Endodermal cell (in vitro differentiated cells): ENCODE data around the gene LAIR2. TPM values are rescaled to one million over a fixed set of nuclear protein-coding genes. Genes with fewer than 3 reads are reported as not detected.

Source experiments
- DNase-seq: peaks from one replicate; pipeline ENCODE4 v3.0.0-alpha.2; 2017
- H3K27ac ChIP-seq: 2 replicates; pipeline ENCODE4 v1.5.1; 2013; ENCODE audit warnings: mild to moderate bottlenecking, low read depth, low read length, moderate library complexity
- H3K27me3 ChIP-seq: 2 replicates; pipeline ENCODE4 v1.6.1; 2013; ENCODE audit warnings: mild to moderate bottlenecking, low read length, moderate library complexity; ENCODE audit not compliant: insufficient read depth, control insufficient read depth, poor library complexity, severe bottlenecking
- H3K36me3 ChIP-seq: 2 replicates; pipeline ENCODE4 v1.7.0; 2013; ENCODE audit warnings: mild to moderate bottlenecking, low read length, moderate library complexity; ENCODE audit not compliant: control insufficient read depth, insufficient read depth
- H3K4me1 ChIP-seq: one replicate; pipeline ENCODE4 v1.7.0; 2013; ENCODE audit warnings: low read length; ENCODE audit not compliant: control insufficient read depth, insufficient read depth
- H3K4me3 ChIP-seq: 2 replicates; pipeline ENCODE4 v1.5.1; 2013; ENCODE audit warnings: mild to moderate bottlenecking, low read length, moderate library complexity
- H3K9ac ChIP-seq: 2 replicates; pipeline ENCODE4 v1.6.1; 2013; ENCODE audit warnings: mild to moderate bottlenecking, low read length, moderate library complexity; ENCODE audit not compliant: poor library complexity, severe bottlenecking; ENCODE audit errors: extremely low read depth
- H3K9me3 ChIP-seq: 2 replicates; pipeline ENCODE4 v1.6.1; 2013; ENCODE audit warnings: mild to moderate bottlenecking, low read length, moderate library complexity; ENCODE audit not compliant: control insufficient read depth
- H3K27ac Mint-ChIP-seq: 2 replicates; pipeline ENCODE4 v1.8.0; 2020; ENCODE audit warnings: mixed read lengths
- H3K27me3 Mint-ChIP-seq: 2 replicates; pipeline ENCODE4 v1.8.0; 2021; ENCODE audit warnings: mild to moderate bottlenecking, mixed read lengths; ENCODE audit not compliant: insufficient read depth
- H3K36me3 Mint-ChIP-seq: 2 replicates; pipeline ENCODE4 v1.8.0; 2020; ENCODE audit warnings: low read depth, mixed read lengths
- H3K4me1 Mint-ChIP-seq: 2 replicates; pipeline ENCODE4 v1.8.0; 2020; ENCODE audit warnings: mixed read lengths
- H3K4me3 Mint-ChIP-seq: 2 replicates; pipeline ENCODE4 v1.8.0; 2020; ENCODE audit warnings: mild to moderate bottlenecking, moderate library complexity, mixed read lengths
- H3K9me3 Mint-ChIP-seq: 2 replicates; pipeline ENCODE4 v1.8.0; 2020; ENCODE audit warnings: mild to moderate bottlenecking, mixed read lengths
- WGBS, 2 experiments: methylation state at CpG; one replicate each; pipeline versions ENCODE4 v1.1.5 to v1.1.7; 2013; ENCODE audit warnings: missing lambda C conversion rate in 2 of 2, mixed read lengths in 1 of 2; ENCODE audit not compliant: insufficient coverage in 1 of 2, insufficient read length in 1 of 2; 5-methylcytosine and 5-hydroxymethylcytosine counted together
- total RNA-seq, 2 donors: library from RNA; stranded (reverse); fragmentation: NEBNext Ultra II Directional in 1 of 2; extraction: Animal tissue kit (Norgen Biotek cat#: 25700) in 1 of 2; gene quantifications; 2 replicates in 1 of 2; 3 replicates in 1 of 2; pipeline ENCODE4 v1.2.1, GENCODE V29; 2021
- TF ChIP-seq, protein P1 (sequence below): fragments of 200-600 bp; sonication (generic); conservative IDR thresholded peaks from 2 replicates; pipeline ENCODE4 v1.5.0; 2021; ENCODE audit warnings: antibody characterized with exemption, mild to moderate bottlenecking

Gene LAIR2
- total RNA-seq, 2 donors from 2014 or later: not detected

DNA sequence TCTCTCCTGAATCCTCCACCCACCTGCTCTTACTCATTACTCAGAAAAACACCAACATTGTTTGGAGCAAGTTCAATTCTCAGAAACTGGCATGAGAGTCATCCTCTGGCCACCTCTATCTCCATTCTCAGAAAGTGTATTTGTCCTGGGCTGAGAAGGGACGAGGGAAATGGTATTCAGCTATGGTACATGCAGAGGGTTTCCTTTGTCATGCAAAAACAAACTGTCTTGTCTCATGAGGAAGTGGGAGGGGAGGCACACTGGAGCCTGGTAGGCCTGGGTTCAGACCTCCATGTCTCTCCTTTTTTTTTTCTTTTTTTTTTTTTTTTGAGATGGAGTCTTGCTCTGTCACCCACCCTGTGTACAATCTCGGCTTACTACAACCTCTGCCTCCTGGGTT, 39.1 kb downstream of the LAIR2 start:
- no peaks in the 10 kb centered on the region for H3K4me1 Mint-ChIP-seq

DNA sequence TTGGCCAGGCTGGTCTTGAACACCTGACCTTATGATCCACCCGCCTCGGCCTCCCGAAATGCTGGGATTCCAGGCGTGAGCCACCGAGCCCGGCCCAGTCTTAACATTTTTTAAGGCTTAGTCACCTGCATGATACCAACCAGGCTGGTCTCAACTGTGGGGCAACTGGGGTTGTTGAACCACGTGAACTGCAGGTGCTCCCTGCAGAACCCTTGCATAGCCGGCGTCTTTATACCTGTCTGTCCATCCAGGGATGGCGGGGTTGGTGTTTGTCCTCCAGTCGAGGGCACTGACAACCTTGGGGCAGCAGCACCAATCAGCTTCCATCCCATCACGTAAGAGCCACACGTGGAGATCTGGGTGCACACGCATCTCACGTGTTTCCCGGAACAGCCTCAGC, 46.2 kb downstream of the LAIR2 start:
- H3K27me3 ChIP-seq: no peaks in the 10 kb centered on the region
- H3K36me3 Mint-ChIP-seq: peaks cover 2% of the 10 kb centered on the region
- no peaks in the 10 kb centered on the region for H3K36me3 ChIP-seq
- no peak for DNase-seq
- H3K4me3 ChIP-seq: no peak overlapping the region
- H3K27ac Mint-ChIP-seq: no peak overlapping the region
- TF ChIP-seq, protein P1, sequence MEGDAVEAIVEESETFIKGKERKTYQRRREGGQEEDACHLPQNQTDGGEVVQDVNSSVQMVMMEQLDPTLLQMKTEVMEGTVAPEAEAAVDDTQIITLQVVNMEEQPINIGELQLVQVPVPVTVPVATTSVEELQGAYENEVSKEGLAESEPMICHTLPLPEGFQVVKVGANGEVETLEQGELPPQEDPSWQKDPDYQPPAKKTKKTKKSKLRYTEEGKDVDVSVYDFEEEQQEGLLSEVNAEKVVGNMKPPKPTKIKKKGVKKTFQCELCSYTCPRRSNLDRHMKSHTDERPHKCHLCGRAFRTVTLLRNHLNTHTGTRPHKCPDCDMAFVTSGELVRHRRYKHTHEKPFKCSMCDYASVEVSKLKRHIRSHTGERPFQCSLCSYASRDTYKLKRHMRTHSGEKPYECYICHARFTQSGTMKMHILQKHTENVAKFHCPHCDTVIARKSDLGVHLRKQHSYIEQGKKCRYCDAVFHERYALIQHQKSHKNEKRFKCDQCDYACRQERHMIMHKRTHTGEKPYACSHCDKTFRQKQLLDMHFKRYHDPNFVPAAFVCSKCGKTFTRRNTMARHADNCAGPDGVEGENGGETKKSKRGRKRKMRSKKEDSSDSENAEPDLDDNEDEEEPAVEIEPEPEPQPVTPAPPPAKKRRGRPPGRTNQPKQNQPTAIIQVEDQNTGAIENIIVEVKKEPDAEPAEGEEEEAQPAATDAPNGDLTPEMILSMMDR: no peak
- no peak overlapping the region for H3K9ac ChIP-seq
- H3K4me1 Mint-ChIP-seq: no peaks in the 10 kb centered on the region
- no peaks in the 10 kb centered on the region for H3K27me3 Mint-ChIP-seq
- 81 to 84% methylated on average over 16 of the region's 16 CpGs for WGBS, 2 experiments
- no peak overlapping the region for H3K4me3 Mint-ChIP-seq
- no peak overlapping the region for H3K27ac ChIP-seq
- peaks cover 89% of the 10 kb centered on the region for H3K9me3 Mint-ChIP-seq
- H3K4me1 ChIP-seq: no peaks in the 10 kb centered on the region
- H3K9me3 ChIP-seq: peaks cover 46% of the 10 kb centered on the region

More for the DNA sequence above, 39.1 kb downstream of the LAIR2 start:
- no peaks in the 10 kb centered on the region for H3K4me1 ChIP-seq
- H3K9me3 ChIP-seq: peaks cover 41% of the 10 kb centered on the region
- H3K27ac ChIP-seq: no peak overlapping the region
- H3K27me3 ChIP-seq: no peaks in the 10 kb centered on the region
- 40 to 58% methylated on average over 1 to 2 of the region's 2 CpGs for WGBS, 2 experiments
- H3K36me3 ChIP-seq: no peaks in the 10 kb centered on the region
- H3K9ac ChIP-seq: no peak overlapping the region
- no peaks in the 10 kb centered on the region for H3K36me3 Mint-ChIP-seq
- no peak overlapping the region for H3K4me3 ChIP-seq
- peaks cover 2% of the 10 kb centered on the region for H3K27me3 Mint-ChIP-seq
- no peak overlapping the region for H3K4me3 Mint-ChIP-seq
- DNase-seq: no peak
- TF ChIP-seq, protein P1: no peak
- H3K9me3 Mint-ChIP-seq: peaks cover 90% of the 10 kb centered on the region
- H3K27ac Mint-ChIP-seq: no peak overlapping the region

- no peaks in the 10 kb centered on the region for H3K27me3 Mint-ChIP-seq
These were observed 46.6 kb downstream of the LAIR2 start for GRCh38 chr19:54549224-54549623.

More at GRCh38 chr19:54549224-54549623, 46.6 kb downstream of the LAIR2 start:
- WGBS, 2 experiments: 76 to 81% methylated on average over 11 to 14 of the region's 14 CpGs
- Histone ChIP-seq H3K9me3 (peaks cover 47% of the 10 kb centered on the region), H3K27me3 (no peaks in the 10 kb centered on the region), H3K27ac (no peak overlapping the region), H3K36me3 (no peaks in the 10 kb centered on the region), H3K4me1 (no peaks in the 10 kb centered on the region), H3K9ac (no peak overlapping the region), H3K4me3 (no peak overlapping the region)
- Mint-ChIP-seq H3K36me3 (peaks cover 2% of the 10 kb centered on the region), H3K9me3 (peaks cover 89% of the 10 kb centered on the region), H3K4me1 (no peaks in the 10 kb centered on the region), H3K27ac (no peak overlapping the region), H3K4me3 (no peak overlapping the region)
- no peak for DNase-seq
- TF ChIP-seq, protein P1: no peak
